ENCODE results near the gene NASP.
"Not testable (repeated sequence)": the region's sequence is repeated elsewhere in the genome, so short reads cannot be mapped to it uniquely, and the experiment has no call there.

DNA sequence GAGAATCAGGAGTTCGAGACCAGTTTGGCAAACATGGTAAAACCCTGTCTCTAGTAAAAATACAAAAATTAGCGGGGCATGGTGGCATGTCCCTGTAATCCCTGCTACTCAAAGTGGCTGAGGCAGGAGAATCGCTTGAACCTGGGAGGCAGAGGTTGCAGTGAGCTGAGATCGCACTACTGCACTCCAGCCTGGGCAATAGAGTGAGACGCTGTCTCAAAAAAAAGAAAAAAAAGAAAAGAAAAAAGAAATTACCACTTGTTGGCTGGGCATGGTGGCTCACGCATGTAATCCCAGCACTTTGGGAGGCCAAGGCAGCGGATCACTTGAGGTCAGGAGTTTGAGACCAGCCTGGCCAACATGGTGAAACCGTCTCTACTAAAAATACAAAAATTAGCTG lies 12.9 kb downstream of the NASP start:
- TF ChIP-seq, protein P1, sequence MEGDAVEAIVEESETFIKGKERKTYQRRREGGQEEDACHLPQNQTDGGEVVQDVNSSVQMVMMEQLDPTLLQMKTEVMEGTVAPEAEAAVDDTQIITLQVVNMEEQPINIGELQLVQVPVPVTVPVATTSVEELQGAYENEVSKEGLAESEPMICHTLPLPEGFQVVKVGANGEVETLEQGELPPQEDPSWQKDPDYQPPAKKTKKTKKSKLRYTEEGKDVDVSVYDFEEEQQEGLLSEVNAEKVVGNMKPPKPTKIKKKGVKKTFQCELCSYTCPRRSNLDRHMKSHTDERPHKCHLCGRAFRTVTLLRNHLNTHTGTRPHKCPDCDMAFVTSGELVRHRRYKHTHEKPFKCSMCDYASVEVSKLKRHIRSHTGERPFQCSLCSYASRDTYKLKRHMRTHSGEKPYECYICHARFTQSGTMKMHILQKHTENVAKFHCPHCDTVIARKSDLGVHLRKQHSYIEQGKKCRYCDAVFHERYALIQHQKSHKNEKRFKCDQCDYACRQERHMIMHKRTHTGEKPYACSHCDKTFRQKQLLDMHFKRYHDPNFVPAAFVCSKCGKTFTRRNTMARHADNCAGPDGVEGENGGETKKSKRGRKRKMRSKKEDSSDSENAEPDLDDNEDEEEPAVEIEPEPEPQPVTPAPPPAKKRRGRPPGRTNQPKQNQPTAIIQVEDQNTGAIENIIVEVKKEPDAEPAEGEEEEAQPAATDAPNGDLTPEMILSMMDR (conservative IDR thresholded peaks at IDR 0.05; ENCODE audit: low read length), result not testable (repeated sequence)
- not testable (repeated sequence) for TF ChIP-seq EZH2phosphoT487 (IDR thresholded peaks at IDR 0.05; ENCODE audit: borderline replicate concordance)

Data from Loucy (cell line).